ENCODE measurements around the gene CDC42. TPM values are rescaled to one million over a fixed set of nuclear protein-coding genes. Genes with fewer than 3 reads are reported as not detected.

CDC42 gene
- total RNA-seq, 1 donor from 2014 or later, result 366 TPM

DNA sequence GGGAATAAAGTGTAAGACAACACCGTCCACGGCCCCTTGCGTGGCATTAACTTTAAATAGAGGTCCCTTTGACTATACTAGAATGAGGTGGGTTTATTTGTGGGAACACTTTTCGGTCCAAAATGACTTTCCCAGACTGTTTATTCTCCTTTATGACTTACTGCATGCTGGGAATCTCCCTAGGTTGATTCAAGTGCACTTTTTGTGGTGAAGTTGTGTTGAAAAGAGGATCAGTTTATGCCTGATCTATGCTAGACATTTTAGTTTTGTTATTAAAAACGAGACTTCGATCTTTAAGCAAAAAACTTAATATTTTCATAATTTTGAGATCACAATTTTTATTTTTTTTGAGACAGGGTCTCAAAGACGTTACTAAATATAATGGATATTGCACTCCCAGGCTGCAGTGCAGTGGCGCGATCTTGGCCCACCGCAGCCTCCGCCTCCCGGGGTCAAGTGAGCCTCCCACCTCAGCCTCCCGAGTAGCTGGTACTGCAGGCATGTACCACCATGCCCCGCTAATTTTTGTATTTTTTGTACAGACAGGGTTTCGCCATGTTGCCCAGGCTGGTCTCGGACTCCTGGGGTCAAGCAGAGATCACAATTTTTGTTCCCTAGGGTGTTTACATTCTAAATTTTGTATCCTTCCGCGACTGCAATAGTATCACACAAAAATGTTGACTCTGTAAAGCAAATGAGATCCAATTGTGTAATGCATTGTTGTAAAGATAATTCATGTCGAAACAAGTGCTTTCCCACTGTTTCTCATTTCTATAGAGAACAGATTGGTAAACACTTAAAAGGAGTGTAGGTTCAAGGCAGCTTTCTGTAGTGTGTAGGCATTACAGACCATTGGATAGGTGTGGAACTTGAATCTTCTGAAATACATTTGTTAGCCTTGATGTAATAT is 1.6 kb downstream of the CDC42 start:
- Histone ChIP-seq H3K9ac (ENCODE audit: low read length) (peak overlapping the region; percentile 95), H3K27ac (ENCODE audit: low read depth, low read length) (peak overlapping the region; percentile 89), H2AFZ (ENCODE audit: low read depth, low read length) (no peak overlapping the region), H3K4me3 (ENCODE audit: insufficient read depth, low read depth, low read length) (peak overlapping the region; percentile 88), H3K9me3 (ENCODE audit: insufficient read depth, low read depth, low read length) (no peaks in the 10 kb centered on the region), H3K79me2 (ENCODE audit: insufficient read depth, low read length) (peaks cover 63% of the 10 kb centered on the region), H3K27me3 (ENCODE audit: insufficient read depth, low read length) (no peaks in the 10 kb centered on the region), H3K36me3 (ENCODE audit: insufficient read depth, low read length) (peaks cover 14% of the 10 kb centered on the region), H4K20me1 (ENCODE audit: insufficient read depth, low read length) (peaks cover 57% of the 10 kb centered on the region), H3K4me2 (ENCODE audit: low read length) (peak overlapping the region; percentile 91), H3K4me1 (ENCODE audit: insufficient read depth, low read length) (peaks cover 16% of the 10 kb centered on the region)
- H3K4me3 Mint-ChIP-seq (ENCODE audit: unreplicated experiment), result peak overlapping the region; percentile 92
- no peaks in the 10 kb centered on the region for H3K27me3 Mint-ChIP-seq (ENCODE audit: low read depth, unreplicated experiment)
- H3K4me1 Mint-ChIP-seq (ENCODE audit: low read depth, unreplicated experiment), result peaks cover 19% of the 10 kb centered on the region
- H3K27ac Mint-ChIP-seq (ENCODE audit: unreplicated experiment), result peak overlapping the region; percentile 94
- no peaks in the 10 kb centered on the region for H3K9me3 Mint-ChIP-seq (ENCODE audit: unreplicated experiment)
- TF ChIP-seq, protein P1, sequence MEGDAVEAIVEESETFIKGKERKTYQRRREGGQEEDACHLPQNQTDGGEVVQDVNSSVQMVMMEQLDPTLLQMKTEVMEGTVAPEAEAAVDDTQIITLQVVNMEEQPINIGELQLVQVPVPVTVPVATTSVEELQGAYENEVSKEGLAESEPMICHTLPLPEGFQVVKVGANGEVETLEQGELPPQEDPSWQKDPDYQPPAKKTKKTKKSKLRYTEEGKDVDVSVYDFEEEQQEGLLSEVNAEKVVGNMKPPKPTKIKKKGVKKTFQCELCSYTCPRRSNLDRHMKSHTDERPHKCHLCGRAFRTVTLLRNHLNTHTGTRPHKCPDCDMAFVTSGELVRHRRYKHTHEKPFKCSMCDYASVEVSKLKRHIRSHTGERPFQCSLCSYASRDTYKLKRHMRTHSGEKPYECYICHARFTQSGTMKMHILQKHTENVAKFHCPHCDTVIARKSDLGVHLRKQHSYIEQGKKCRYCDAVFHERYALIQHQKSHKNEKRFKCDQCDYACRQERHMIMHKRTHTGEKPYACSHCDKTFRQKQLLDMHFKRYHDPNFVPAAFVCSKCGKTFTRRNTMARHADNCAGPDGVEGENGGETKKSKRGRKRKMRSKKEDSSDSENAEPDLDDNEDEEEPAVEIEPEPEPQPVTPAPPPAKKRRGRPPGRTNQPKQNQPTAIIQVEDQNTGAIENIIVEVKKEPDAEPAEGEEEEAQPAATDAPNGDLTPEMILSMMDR (IDR thresholded peaks at IDR 0.05; ENCODE audit: insufficient read depth, low read depth, low read length), result no peak
- TF ChIP-seq EZH2 (IDR thresholded peaks at IDR 0.05; ENCODE audit: insufficient read depth, low read length), result no peak
- DNase-seq (ENCODE audit: low read depth) (no peak), FAIRE-seq (no peak)
- peaks cover 4% of the 10 kb centered on the region for H3K36me3 Mint-ChIP-seq (ENCODE audit: low read depth, unreplicated experiment)

DNA sequence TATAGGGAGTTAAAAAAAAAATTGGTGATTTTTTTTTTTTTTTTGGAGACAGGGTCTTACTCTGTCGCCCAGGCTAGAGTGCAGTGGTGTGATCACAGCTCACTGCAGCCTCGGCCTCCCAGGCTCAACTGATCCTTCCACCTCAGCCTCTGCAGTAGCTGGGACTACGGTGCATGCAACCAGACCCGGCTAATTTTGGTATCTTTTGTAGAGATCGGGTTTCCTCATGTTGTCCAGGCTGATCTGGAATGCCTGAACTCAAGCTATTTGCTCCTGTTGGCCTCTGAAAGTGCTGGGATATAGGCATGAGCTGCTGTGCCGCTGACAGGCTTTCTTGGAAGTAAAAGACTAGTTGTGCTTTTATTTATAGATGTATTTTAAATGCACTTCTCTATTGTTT is 3.0 kb downstream of the CDC42 start:
- H3K4me2 ChIP-seq (ENCODE audit: low read length), result peak overlapping the region; percentile 53
- peaks cover 77% of the 10 kb centered on the region for H3K79me2 ChIP-seq (ENCODE audit: insufficient read depth, low read length)
- H3K4me1 ChIP-seq (ENCODE audit: insufficient read depth, low read length), result peaks cover 16% of the 10 kb centered on the region
- TF ChIP-seq, protein P1 (IDR thresholded peaks at IDR 0.05; ENCODE audit: insufficient read depth, low read depth, low read length), result no peak
- no peak for TF ChIP-seq EZH2 (IDR thresholded peaks at IDR 0.05; ENCODE audit: insufficient read depth, low read length)
- peaks cover 14% of the 10 kb centered on the region for H3K36me3 ChIP-seq (ENCODE audit: insufficient read depth, low read length)
- no peak overlapping the region for H3K9ac ChIP-seq (ENCODE audit: low read length)
- no peaks in the 10 kb centered on the region for H3K9me3 ChIP-seq (ENCODE audit: insufficient read depth, low read depth, low read length)
- peaks cover 70% of the 10 kb centered on the region for H4K20me1 ChIP-seq (ENCODE audit: insufficient read depth, low read length)
- DNase-seq (ENCODE audit: low read depth) (no peak), FAIRE-seq (no peak)
- Mint-ChIP-seq H3K27me3 (ENCODE audit: low read depth, unreplicated experiment) (no peaks in the 10 kb centered on the region), H3K4me1 (ENCODE audit: low read depth, unreplicated experiment) (peaks cover 21% of the 10 kb centered on the region), H3K27ac (ENCODE audit: unreplicated experiment) (peak overlapping the region; percentile 58), H3K36me3 (ENCODE audit: low read depth, unreplicated experiment) (peaks cover 4% of the 10 kb centered on the region), H3K4me3 (ENCODE audit: unreplicated experiment) (peak overlapping the region; percentile 79), H3K9me3 (ENCODE audit: unreplicated experiment) (no peaks in the 10 kb centered on the region)
- no peak overlapping the region for H3K4me3 ChIP-seq (ENCODE audit: insufficient read depth, low read depth, low read length)
- H3K27me3 ChIP-seq (ENCODE audit: insufficient read depth, low read length), result no peaks in the 10 kb centered on the region
- H2AFZ ChIP-seq (ENCODE audit: low read depth, low read length), result no peak overlapping the region
- H3K27ac ChIP-seq (ENCODE audit: low read depth, low read length), result no peak overlapping the region

DNA sequence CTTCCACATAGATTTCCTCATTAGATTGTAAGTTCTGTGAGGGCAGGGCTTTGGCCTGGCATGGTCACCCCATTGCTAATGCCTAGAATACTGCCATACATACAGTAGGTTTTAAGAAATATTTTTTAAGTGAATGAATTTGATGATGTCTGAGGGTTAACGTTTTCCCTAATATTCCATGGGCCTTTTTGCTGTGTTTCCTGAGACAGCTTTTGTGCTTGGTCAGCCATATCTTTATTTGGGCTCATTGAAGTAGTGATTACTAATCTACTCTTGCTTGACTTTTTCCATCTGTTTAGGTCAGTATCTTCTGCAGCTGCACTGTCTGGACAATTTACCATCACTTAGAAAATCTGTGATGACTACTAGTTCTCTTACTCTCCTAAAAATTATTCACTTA is 3.5 kb downstream of the CDC42 start:
- H3K4me3 Mint-ChIP-seq (ENCODE audit: unreplicated experiment), result peak overlapping the region; percentile 79
- no peaks in the 10 kb centered on the region for H3K9me3 ChIP-seq (ENCODE audit: insufficient read depth, low read depth, low read length)
- H3K4me3 ChIP-seq (ENCODE audit: insufficient read depth, low read depth, low read length), result no peak overlapping the region

More for the DNA sequence above, 3.5 kb downstream of the CDC42 start:
- H3K27me3 Mint-ChIP-seq (ENCODE audit: low read depth, unreplicated experiment), result no peaks in the 10 kb centered on the region
- peaks cover 14% of the 10 kb centered on the region for H3K36me3 ChIP-seq (ENCODE audit: insufficient read depth, low read length)
- no peaks in the 10 kb centered on the region for H3K9me3 Mint-ChIP-seq (ENCODE audit: unreplicated experiment)
- peaks cover 16% of the 10 kb centered on the region for H3K4me1 ChIP-seq (ENCODE audit: insufficient read depth, low read length)
- peak overlapping the region; percentile 53 for H3K4me2 ChIP-seq (ENCODE audit: low read length)
- H3K4me1 Mint-ChIP-seq (ENCODE audit: low read depth, unreplicated experiment), result peaks cover 23% of the 10 kb centered on the region
- FAIRE-seq (no peak), DNase-seq (ENCODE audit: low read depth) (no peak)
- no peak overlapping the region for H3K27ac ChIP-seq (ENCODE audit: low read depth, low read length)
- peaks cover 76% of the 10 kb centered on the region for H4K20me1 ChIP-seq (ENCODE audit: insufficient read depth, low read length)
- no peak overlapping the region for H3K9ac ChIP-seq (ENCODE audit: low read length)
- TF ChIP-seq EZH2 (IDR thresholded peaks at IDR 0.05; ENCODE audit: insufficient read depth, low read length), result no peak
- TF ChIP-seq, protein P1 (IDR thresholded peaks at IDR 0.05; ENCODE audit: insufficient read depth, low read depth, low read length), result no peak
- H3K27ac Mint-ChIP-seq (ENCODE audit: unreplicated experiment), result peak overlapping the region; percentile 51
- H2AFZ ChIP-seq (ENCODE audit: low read depth, low read length), result no peak overlapping the region
- peaks cover 4% of the 10 kb centered on the region for H3K36me3 Mint-ChIP-seq (ENCODE audit: low read depth, unreplicated experiment)
- H3K27me3 ChIP-seq (ENCODE audit: insufficient read depth, low read length), result no peaks in the 10 kb centered on the region
- H3K79me2 ChIP-seq (ENCODE audit: insufficient read depth, low read length), result peaks cover 83% of the 10 kb centered on the region

Measured in astrocyte (in vitro differentiated cells and primary cell).